GM18499 (cell line): Measurements from ENCODE around the gene PPP2R2C.

Source experiments
- ATAC-seq: cut with Tn5 transposase; IDR thresholded peaks from one replicate; pipeline ENCODE4 v1.9.1; 2021; ENCODE audit warnings: moderate number of reproducible peaks; ENCODE audit not compliant: insufficient read depth, unreplicated experiment

The PPP2R2C gene

DNA sequence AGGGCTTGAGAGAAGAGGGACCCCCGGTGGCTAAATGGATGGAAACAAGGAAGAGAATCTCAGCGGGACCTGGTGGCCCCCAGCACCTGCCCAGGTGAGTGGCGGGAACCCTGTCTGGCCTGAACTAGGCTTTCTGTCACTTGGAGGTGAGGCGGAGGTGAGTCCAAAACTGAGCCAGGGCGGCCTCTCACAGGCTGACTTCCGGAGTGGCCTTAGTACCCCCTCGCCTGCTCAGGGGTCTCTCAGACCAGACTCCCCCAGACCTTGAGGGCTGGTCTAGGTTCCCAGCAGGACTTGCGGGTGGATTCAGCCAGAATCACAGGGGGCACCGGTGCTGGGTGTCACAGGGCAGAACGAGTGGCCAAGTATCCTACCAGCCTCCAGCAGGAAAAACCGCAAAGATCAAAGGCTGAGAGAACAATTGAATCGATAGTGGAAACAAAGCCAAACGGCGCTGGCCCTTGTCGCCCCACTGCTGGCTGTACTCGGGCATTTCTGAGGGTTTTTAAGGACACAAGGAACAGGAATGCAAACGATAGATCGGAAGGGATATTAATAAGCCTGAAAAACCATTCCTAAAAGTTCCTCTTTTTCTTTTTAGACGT, 135.0 kb downstream of the PPP2R2C start:
- ATAC-seq: no peak

GRCh38 chr4:6336166-6336565, 136.2 kb downstream of the PPP2R2C start:
- ATAC-seq: no peak

GRCh38 chr4:6335040-6335590, 137.3 kb downstream of the PPP2R2C start:
- ATAC-seq: no peak

DNA sequence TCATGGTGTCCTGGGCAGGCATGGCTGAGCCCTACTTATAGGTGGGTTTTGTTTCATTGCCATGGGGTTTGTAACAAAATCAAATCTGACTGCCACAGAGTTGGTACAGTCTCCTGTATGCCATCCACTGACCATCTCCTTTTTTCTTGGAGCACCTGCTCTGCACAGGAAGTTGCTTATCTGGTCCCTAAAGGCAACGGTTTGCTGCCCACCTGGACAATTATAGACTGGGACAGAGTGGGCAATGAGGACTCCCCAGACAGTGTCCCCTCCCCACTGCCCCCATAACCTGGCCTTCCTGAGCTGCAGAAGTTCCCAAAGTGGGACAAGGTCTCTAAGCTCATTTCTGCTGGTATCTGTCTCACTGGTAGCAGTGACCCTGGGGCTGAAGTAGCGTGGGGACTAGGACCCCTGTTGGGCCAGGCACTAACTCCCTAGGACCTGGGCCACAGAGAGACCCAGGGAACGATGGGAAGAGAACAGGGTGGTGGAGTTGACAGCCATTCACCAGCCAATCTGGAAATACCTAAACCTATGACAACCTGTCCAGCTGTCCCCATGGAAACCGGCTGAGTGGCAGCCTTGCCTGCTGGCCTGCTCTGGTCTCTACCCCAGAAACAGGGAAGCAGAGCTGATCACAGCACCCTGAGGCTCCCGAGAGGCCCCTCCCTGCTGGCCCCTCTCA, 138.1 kb downstream of the PPP2R2C start:
- no peak for ATAC-seq

DNA sequence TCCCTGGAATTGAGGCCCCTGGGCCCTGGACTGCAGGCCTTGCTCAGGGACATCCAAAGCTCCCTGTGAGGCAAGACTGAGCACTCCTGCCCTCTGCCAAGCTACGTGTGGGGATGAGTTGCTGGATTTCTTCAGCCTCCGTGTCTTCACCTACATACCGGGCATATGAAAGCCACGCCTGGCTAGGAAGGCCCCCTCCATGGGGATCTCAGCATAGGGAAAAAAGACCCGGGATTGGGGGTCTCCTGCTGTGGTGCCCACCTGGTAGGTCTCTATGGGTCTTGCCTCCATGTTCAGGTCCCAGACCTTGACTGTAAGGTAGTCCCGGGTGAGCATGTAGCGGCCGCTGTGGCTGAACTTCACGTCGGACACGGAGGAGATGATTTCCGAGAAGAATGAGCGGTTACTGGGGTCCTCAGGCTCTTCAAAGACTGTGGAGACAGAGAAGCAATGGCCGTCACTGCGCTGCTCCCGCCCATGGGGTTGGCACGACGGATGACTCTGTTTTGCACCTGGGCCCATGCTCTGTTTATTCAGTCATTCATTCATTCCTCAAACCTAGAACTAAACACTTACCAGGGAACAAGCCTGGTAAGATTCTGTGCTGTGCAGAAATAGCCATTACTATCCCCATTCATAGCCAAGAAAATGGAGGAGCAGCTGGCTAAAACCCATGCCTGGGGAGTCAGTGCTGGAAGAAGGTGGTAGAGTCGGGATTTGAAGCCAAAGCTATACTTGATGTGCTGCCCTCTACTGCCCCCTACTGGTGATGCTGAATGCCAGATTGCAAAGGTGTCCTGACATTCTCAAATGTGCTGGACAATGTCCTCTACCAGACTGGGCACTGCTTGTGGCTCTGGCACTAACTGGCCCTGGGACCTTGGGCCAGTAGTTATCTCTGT, 138.9 kb downstream of the PPP2R2C start:
- ATAC-seq: no peak

GRCh38 chr4:6332669-6333050, 139.8 kb downstream of the PPP2R2C start:
- ATAC-seq: no peak

GRCh38 chr4:6332042-6332668, 140.3 kb downstream of the PPP2R2C start:
- ATAC-seq: no peak

- no peak for ATAC-seq
Measured at GRCh38 chr4:6331468-6331867, 140.9 kb downstream of the PPP2R2C start.

- ATAC-seq: no peak
Measured at GRCh38 chr4:6331018-6331417, 141.4 kb downstream of the PPP2R2C start.

- no peak for ATAC-seq
Measured at GRCh38 chr4:6330384-6330767, 142.0 kb downstream of the PPP2R2C start.

DNA sequence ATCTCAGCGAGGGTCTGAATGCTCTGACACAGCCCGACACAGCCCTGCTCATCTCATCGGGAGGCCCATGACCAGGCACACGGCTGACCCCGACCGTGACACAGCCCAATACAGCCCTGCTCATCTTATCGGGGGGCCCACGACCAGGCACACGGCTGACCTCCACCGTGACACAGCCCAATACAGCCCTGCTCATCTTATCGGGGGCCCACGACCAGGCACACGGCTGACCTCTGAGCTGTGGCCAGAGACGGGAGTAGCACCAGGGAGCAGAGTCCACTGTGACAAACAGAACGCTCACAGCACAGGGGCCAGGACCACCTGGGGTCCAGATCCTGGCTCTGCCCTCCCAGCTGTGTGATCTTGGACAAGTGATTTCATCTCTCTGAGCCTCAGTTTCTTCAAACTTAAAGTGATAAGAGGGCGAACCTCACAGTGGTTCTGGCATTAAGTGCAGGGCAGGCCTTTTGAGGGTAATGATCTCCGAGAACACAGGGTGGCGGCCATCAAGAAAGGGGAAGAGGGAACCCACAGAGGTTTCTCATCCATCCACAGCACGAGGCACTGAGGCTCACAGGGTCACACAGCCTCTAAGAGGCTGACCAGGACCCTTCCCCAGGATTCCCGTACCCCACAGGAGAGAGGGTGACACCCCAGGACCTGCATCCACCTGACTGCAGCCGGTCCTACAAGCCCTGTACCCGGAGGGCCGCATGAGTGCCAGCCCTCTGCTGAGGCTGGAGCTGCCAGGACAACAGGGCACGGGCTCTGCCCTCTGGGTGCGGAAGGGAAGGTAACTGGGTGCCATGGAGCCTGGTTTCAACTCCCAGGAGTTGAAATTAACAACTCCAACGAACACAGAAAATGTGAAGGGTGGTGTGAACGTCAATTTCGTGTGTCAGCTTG, 142.7 kb downstream of the PPP2R2C start:
- no peak for ATAC-seq

DNA sequence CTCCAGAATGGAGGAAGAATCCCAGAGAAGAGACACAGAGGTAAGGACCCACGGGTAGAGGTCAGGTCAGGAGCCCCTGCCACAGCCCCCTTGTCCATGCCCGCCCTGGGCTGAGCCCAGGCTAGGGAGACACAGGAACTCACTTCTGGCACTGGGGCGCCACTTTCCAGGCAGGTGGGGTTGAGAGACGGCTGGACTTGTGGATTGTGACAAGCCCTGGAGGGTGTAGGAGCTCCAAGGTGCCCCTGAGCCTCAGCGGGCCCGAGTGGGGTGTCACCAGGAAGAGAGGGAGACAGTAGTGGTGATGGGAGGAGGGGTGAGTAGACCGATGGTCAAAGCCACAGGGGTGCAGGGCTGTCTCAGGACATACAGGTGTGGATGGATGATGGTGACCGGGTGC, 143.9 kb downstream of the PPP2R2C start:
- no peak for ATAC-seq

DNA sequence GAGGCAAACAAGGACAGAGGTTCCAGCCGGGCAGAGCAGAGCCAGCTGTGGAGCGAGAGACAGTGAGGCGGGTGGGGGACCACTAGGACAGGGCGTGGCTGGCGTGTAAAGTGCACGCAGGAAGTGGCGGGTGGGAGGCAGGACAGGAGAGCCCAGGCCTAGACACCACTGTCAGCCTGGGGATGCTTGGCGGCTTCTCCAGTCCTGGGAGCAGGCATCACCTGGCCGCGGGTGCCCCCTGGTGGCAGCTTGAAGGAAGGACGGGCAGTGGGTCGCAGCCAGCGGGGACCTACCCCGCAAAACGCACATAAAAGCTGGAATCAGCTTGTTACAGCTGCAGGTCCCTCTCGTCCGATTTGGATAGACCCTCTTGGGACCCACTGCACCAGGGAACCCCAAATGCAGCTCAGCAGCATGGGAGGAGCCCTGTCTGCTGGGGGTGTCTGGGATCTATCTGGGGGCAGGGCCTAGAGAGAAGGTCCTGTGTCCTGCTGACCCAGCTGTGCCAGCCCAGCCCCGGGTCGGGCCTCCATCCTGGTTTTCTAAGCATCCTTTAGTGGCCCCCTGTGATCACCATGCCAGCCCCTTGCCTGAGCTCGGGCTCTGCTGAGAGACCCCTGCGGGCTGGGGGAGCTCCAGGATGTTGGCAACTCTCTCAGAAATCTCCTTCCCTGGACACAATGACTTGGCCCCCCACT, 145.0 kb downstream of the PPP2R2C start:
- ATAC-seq: no peak

- no peak for ATAC-seq
Measured at GRCh38 chr4:6326312-6327060, 145.9 kb downstream of the PPP2R2C start.

GRCh38 chr4:6325788-6326290, 146.6 kb downstream of the PPP2R2C start:
- ATAC-seq: no peak

GRCh38 chr4:6324999-6325787, 147.2 kb downstream of the PPP2R2C start:
- no peak for ATAC-seq

GRCh38 chr4:6324461-6324998, 147.9 kb downstream of the PPP2R2C start:
- ATAC-seq: no peak
